ENCODE measurements around the gene FAM53B.

Gene FAM53B

DNA sequence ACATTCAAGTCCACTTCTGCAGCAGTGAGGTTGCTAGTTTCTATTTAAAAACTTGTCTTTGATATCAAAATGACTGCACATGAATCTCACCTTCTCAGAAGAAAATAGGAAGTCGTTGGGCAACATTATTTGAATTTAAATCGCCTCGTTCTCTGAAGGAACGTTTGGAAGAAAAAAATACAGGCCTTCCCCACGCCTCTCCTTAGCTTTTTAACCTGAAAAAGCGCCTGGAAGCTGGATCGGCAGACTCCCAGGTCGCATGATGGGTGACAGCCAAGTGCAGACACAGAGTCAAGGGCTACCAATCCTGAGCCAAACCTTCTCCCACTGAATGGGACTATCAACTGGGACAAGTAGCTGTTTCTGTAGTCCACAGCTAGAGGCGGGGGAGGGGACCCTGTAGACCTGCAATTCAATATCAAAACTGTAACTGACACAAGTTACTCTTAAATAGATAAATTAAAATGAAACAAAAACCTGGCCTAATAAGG is 2.2 kb downstream of the FAM53B start:
- no peak for DNase-seq

DNA sequence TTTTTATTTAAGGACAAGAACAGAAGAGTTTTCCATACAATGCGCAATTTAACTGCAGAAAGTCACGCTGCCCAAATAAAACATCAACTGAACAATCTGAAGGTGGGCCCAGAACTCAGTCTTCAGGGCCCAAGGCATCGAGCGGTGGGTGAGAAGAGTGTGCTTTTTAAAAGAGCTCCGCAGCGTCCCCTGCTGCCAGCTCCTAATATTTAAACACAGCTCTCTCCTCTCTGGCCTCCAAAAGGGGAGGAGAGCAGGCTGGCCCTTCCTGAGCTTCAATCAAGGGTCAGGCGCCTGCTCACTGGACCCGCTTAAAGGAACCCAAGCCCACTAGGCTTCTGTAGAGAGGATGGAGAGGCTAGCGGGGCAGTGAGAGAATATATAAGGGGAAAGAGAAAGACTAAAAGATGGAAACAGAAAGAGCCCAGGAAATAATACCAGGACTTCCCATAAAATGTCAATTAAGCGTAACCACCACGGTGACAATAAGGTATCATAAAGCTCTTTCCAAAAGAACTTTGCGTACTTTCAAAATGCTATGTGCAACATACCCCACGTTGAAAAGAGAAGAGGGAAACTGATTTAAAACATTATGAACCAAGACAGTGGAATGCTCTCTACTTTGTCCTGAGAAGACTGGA is 2.8 kb downstream of the FAM53B start:
- DNase-seq = peak; percentile 93

- DNase-seq = peak; percentile 24
These were observed 3.6 kb downstream of the FAM53B start for GRCh38 chr10:124740369-124741280.

DNA sequence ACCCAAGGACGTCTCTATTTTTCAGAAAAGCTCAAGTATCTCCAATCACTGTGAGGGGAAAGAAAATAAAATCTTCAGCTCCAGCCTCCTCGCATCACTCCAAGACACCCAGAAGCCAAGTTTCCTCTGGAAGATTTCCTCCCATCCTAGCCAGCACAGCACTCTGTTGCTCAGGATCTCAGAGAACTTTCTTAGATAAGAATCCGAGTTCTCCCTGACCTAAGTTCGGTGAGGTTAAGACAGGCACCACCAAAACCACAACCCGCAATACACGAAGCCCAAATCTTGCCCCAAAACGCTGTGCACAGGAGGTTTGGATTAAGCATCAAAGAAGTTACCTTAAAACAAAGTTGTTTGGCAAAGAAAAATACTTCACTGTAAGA is 4.2 kb downstream of the FAM53B start:
- DNase-seq = no peak

GRCh38 chr10:124739119-124739921 is 4.9 kb downstream of the FAM53B start:
- no peak for DNase-seq

DNA sequence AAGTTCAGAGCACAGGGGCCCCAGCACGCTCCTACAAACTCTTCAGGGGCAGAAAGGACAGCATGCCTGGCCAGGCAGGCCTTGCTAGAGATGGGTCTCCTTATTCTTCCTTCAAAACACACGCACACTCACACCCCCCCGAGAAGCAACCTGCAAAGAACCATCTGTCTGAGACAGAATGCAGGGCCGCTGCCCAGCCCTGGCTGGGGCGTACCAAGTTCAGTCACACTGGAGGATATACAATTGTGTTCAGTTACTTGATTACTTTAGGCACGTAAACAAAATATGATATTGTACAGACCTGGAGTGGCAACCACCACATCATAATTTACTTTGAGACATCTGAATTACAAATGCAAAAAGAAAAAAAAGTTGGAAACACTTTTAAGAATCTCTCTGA is 5.7 kb downstream of the FAM53B start:
- DNase-seq = no peak

GRCh38 chr10:124737708-124738107 is 6.5 kb downstream of the FAM53B start:
- DNase-seq = no peak

- DNase-seq = no peak
These were observed 7.0 kb downstream of the FAM53B start for GRCh38 chr10:124737221-124737620.

DNA sequence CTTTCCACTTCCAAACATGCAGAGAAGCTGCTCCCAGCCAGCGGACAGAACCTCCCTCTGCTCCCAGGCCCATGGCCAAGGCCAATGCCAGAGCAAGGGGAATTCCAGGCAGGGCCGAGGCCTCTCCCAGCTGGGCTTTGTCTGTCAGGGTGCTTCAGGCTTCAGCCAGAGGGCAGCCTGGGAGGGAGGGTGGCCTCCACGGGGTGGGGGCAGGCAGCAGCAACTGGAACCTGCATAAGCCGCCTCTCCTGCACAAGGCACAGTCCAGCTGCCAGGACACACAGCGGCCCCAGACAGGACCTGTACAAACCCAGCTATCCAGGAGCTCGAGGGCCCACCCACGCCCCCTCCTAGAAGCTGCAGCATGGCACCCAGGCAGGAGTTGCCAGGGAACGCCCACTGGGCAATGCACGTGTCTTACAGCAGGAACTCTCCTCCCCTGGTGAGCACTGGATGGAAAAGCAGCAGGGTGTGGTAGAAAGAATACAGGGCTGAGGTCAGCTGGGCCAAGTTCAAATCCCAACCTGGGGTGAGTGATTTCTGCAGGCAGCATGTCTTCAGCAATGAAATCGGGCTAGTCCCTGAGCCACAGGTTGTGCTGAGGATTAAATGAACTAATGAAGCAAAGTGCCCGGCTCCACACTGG is 7.6 kb downstream of the FAM53B start:
- DNase-seq = no peak

- no peak for DNase-seq
These were observed 8.5 kb downstream of the FAM53B start for GRCh38 chr10:124735491-124736286.

DNA sequence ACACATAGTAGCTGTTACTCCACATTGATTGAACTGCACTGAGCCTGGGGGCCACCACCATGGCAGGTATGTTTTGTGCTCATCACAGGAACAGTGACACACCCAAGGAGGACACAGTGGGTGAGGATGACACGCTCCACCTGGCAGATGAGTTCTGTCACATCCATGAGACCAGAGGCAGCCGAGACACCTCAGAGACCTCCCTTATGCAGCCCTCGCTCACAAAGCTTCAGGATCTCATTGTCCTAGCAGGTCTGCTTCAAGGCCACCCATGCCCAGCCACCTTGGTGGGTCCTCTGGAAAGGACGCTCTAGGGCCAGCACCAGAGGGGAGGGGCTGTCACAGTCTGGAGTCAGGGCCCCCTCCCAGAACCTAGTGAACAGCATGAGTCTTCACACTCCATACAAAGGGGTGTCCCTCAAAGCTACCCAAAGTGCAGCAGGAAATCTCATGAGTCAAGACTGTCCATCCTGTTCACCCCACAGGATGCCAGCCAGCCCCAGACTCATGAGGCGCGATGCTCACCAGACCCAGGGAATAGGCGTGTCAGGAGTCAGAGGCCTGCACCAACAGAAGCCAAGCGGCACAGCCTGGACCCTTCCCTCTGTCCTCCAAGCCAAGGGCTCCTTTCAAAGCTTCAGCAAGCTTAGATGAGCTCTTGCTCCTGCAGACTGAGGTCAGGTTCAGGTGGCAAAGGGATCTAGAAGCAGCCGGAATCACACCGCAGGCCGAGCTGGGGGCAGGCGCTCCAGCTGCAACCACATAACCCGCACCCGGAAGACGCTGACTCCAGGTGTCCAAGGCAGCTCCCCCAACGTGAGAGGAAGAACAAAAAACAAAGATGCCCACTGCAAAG is 9.6 kb downstream of the FAM53B start:
- no peak for DNase-seq

- no peak for DNase-seq
These were observed 10.5 kb downstream of the FAM53B start for GRCh38 chr10:124733571-124734245.

DNA sequence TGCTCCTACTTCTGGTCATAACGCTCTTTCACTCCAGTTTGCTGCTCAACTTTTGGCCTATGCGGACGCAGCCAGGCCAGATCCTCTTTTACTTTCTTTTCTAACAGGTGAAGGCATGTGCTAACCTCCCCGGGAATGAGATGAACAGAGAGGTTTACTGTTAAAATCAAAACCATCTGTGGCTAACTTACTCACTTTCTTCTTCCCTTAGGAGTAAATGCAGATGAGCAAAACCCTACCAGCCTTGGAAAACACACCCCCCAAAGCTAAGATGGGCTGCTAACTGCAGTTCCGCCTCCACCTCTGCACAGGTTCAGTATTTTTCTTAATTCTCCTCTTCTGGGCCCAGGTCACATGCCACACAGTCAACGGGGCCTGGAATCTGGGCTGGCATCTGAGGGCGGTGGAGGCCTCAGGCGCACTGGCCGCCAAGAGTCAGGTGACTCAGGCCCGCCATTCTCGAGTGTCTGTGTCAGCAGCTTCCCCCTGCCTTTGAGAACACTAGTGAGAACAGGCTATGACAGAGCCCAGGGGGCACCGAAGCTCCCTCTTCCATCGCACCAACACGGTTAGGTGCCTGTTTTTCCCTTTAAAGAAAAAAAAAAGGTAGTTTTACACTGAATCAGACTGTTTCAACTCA is 11.1 kb downstream of the FAM53B start:
- no peak for DNase-seq

GRCh38 chr10:124731551-124731950 is 12.6 kb downstream of the FAM53B start:
- DNase-seq = no peak

DNA sequence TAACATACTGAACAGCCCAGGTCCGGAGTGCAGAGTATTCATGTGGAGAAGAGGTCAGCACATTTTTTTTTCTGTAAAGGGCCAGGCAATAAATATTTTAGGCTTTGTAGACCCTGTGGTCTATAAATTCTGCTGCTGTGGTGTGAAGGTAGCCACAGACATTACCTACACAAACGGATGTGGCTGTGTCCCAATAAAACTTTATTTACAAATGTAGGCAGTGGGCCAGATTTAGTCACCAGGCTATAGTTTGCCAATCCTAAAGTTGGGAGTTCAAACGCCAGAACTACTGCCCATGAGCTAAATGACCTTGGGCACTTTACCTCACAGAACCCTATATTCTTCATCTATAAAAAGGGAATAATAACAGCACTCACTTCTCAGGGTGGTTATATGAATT is 13.4 kb downstream of the FAM53B start:
- DNase-seq = no peak

- no peak for DNase-seq
These were observed 15.1 kb downstream of the FAM53B start for GRCh38 chr10:124728830-124729661.

GRCh38 chr10:124728071-124728829 is 15.9 kb downstream of the FAM53B start:
- DNase-seq = no peak

GRCh38 chr10:124727361-124727960 is 16.7 kb downstream of the FAM53B start:
- no peak for DNase-seq
